Astrocyte (in vitro differentiated cells and primary cell): ENCODE data around the gene CCDC107.

Experiments
- EZH2 ChIP-seq: IDR thresholded peaks from 2 replicates; pipeline ENCODE4 v1.6.1; 2012; ENCODE audit warnings: mild to moderate bottlenecking, low read length, inconsistent platforms; ENCODE audit not compliant: insufficient read depth
- TF ChIP-seq, protein P1 (sequence below): IDR thresholded peaks from 2 replicates; pipeline ENCODE4 v1.5.1; 2011; ENCODE audit warnings: low read depth, mild to moderate bottlenecking, inconsistent platforms, low read length, moderate library complexity; ENCODE audit not compliant: insufficient read depth

DNA sequence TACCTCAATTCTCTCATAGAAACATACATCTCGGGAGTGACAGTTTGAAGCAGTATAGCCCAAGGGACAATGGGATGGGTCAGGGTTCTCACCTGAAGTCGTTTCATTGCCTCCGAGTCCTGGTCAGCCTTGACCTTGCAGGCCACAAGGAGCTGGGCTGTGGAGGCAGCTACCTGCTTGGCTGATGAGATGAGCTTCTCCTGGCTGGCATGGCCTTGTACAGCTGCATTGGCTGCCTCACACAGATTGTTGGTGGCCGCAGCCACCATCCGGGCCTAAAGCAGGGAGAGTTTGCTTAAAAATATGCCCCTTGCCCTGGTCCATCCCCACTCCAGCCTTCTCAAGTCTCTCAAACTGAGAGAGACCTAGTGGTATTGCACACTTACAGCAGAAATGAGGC is 40.1 kb downstream of the CCDC107 start:
- TF ChIP-seq, protein P1, sequence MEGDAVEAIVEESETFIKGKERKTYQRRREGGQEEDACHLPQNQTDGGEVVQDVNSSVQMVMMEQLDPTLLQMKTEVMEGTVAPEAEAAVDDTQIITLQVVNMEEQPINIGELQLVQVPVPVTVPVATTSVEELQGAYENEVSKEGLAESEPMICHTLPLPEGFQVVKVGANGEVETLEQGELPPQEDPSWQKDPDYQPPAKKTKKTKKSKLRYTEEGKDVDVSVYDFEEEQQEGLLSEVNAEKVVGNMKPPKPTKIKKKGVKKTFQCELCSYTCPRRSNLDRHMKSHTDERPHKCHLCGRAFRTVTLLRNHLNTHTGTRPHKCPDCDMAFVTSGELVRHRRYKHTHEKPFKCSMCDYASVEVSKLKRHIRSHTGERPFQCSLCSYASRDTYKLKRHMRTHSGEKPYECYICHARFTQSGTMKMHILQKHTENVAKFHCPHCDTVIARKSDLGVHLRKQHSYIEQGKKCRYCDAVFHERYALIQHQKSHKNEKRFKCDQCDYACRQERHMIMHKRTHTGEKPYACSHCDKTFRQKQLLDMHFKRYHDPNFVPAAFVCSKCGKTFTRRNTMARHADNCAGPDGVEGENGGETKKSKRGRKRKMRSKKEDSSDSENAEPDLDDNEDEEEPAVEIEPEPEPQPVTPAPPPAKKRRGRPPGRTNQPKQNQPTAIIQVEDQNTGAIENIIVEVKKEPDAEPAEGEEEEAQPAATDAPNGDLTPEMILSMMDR: no peak
- no peak for TF ChIP-seq EZH2
